ENCODE data around the gene PRSS27. TPM values are rescaled to one million over a fixed set of nuclear protein-coding genes. Genes with fewer than 3 reads are reported as not detected.

PRSS27 gene
- total RNA-seq: 2.8 to 4.3 TPM (median 3.1 TPM) in 3 replicates
- long read RNA-seq, partial matches to known transcripts: 0 of 4 reads
- long read RNA-seq, other reads (novel, unspliced or antisense): 0 of 4 reads

DNA sequence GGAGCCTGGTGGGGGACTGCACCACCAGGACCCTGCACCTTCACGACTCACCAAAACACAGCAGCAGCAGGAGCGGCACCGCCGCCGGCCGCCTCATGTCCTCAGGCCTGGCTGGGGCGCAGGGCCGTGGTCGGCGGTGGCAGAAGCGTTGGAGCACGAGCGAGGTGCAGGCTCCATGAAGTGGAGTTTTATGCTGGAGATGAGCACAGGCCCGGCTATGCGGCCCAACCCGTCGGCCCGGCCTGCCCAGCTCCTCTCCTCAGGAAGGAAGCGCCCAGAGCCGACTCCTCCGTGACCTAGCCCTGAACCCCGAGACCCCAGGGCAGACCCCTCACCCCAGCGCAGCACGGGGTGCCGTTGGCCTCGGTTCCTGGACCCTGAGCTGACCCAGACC lies at the start of gene PRSS27:
Gene PRSS27 (minus strand): TSS at position 161 of the 394 bp plus-strand sequence. CDS start 64 bp downstream, at position 97.
- peak within 1 kb of the TSS; percentile 49 for H3K27ac Mint-ChIP-seq (ENCODE audit: unreplicated experiment)
- H3K27me3 Mint-ChIP-seq (ENCODE audit: low read depth): peaks cover 3% of the 10 kb centered on the region
- TF ChIP-seq, protein P1, sequence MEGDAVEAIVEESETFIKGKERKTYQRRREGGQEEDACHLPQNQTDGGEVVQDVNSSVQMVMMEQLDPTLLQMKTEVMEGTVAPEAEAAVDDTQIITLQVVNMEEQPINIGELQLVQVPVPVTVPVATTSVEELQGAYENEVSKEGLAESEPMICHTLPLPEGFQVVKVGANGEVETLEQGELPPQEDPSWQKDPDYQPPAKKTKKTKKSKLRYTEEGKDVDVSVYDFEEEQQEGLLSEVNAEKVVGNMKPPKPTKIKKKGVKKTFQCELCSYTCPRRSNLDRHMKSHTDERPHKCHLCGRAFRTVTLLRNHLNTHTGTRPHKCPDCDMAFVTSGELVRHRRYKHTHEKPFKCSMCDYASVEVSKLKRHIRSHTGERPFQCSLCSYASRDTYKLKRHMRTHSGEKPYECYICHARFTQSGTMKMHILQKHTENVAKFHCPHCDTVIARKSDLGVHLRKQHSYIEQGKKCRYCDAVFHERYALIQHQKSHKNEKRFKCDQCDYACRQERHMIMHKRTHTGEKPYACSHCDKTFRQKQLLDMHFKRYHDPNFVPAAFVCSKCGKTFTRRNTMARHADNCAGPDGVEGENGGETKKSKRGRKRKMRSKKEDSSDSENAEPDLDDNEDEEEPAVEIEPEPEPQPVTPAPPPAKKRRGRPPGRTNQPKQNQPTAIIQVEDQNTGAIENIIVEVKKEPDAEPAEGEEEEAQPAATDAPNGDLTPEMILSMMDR (IDR thresholded peaks at IDR 0.05): no peak
- peaks cover 7% of the 10 kb centered on the region for H3K4me1 Mint-ChIP-seq (ENCODE audit: low read depth)
- peak; percentile 91 for DNase-seq (ENCODE audit: low spot score)
- H3K4me3 Mint-ChIP-seq (ENCODE audit: unreplicated experiment): peak within 1 kb of the TSS; percentile 76
- no peaks in the 10 kb centered on the region for H3K9me3 Mint-ChIP-seq (ENCODE audit: low read depth)
- no peaks in the 10 kb centered on the region for H3K36me3 Mint-ChIP-seq (ENCODE audit: low read depth)

DNA sequence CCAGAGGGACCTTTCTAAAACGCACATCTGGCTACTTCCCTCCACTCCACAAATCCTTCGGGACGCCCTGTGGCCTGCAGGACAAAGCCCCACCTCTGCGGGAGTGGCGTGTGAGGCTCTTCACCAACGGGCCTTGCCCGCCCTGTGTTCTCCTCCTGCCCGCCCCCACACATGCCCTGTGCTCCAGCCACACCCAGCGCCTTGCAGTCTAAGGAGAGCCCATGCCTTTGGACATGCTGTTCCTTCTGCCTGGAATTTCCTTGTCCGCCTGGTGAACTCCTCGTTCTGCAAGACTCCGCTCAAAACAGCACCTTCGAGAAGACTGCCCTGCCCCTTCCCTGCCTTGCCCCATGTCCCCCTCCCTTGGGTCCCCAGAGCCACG lies 49.6 kb upstream of the PRSS27 start:
- Mint-ChIP-seq H3K4me1 (ENCODE audit: low read depth) (peaks cover 18% of the 10 kb centered on the region), H3K27me3 (ENCODE audit: low read depth) (no peaks in the 10 kb centered on the region), H3K4me3 (ENCODE audit: unreplicated experiment) (no peak overlapping the region), H3K9me3 (ENCODE audit: low read depth) (no peaks in the 10 kb centered on the region), H3K27ac (ENCODE audit: unreplicated experiment) (peak overlapping the region; percentile 69), H3K36me3 (ENCODE audit: low read depth) (peaks cover 46% of the 10 kb centered on the region)
- TF ChIP-seq, protein P1 (IDR thresholded peaks at IDR 0.05): no peak
- peak; percentile 86 for DNase-seq (ENCODE audit: low spot score)

DNA sequence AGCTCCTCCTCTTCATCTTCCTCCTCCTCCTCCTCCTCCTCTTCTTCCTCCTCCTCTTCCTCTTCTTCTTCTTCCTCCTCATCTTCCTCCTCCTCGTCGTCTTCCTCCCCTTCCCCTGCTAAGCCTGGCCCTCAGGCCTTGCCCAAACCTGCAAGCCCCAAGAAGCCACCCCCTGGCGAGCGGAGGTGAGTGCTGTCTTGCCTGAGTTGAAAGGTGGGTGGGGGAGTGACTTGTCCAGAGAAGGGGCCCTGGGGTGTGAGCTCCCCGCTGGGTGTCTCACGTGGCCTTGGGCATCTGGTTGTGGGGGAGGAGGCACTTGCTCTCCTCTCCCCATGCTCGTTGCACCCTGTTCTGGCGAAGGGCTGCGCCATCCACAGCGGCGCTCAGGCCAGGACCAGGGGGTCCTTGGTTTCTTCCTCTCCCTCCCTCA lies 49.1 kb upstream of the PRSS27 start:
- no peaks in the 10 kb centered on the region for H3K9me3 Mint-ChIP-seq (ENCODE audit: low read depth)
- H3K4me1 Mint-ChIP-seq (ENCODE audit: low read depth): peaks cover 16% of the 10 kb centered on the region
- peaks cover 50% of the 10 kb centered on the region for H3K36me3 Mint-ChIP-seq (ENCODE audit: low read depth)
- H3K27ac Mint-ChIP-seq (ENCODE audit: unreplicated experiment): peak overlapping the region; percentile 69
- peak; percentile 59 for DNase-seq (ENCODE audit: low spot score)
- no peak overlapping the region for H3K4me3 Mint-ChIP-seq (ENCODE audit: unreplicated experiment)
- TF ChIP-seq, protein P1 (IDR thresholded peaks at IDR 0.05): no peak
- H3K27me3 Mint-ChIP-seq (ENCODE audit: low read depth): no peaks in the 10 kb centered on the region

DNA sequence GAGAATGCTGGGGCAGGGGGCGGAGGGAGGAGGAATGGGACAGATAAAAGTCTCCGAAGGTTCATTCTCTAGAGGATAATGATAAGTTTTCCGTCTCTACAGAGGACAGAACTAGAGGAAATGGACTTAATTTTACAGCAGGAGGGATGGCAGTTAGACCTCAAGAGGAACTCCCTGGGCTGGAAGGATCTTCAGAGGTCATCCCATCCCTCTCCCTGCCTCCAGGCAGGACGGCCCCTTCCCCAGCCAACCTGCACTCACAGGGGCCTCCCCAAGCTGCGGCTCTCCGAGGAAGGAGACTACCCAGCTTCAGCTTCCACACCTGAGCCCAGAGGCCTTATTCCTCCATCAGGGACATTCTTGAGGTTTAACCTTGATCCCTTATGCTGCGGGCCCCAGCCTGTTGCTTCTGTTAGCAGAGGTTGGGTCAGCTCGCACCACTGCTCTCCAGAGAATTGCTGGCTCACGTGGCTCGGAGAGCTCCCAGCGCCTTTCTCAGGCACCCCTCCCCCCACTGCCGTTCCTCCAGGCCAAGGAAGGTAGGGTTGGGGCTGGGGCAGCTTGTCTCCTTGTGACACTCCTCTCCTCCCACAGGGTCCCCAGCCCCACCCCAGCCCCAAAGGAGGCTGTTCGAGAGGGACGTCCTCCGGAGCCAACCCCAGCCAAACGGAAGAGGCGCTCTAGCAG lies 48.5 kb upstream of the PRSS27 start:
- Mint-ChIP-seq H3K27me3 (ENCODE audit: low read depth) (no peaks in the 10 kb centered on the region), H3K27ac (ENCODE audit: unreplicated experiment) (peak overlapping the region; percentile 54), H3K9me3 (ENCODE audit: low read depth) (no peaks in the 10 kb centered on the region), H3K4me3 (ENCODE audit: unreplicated experiment) (no peak overlapping the region), H3K4me1 (ENCODE audit: low read depth) (peaks cover 16% of the 10 kb centered on the region), H3K36me3 (ENCODE audit: low read depth) (peaks cover 56% of the 10 kb centered on the region)
- TF ChIP-seq, protein P1 (IDR thresholded peaks at IDR 0.05): no peak
- no peak for DNase-seq (ENCODE audit: low spot score)

DNA sequence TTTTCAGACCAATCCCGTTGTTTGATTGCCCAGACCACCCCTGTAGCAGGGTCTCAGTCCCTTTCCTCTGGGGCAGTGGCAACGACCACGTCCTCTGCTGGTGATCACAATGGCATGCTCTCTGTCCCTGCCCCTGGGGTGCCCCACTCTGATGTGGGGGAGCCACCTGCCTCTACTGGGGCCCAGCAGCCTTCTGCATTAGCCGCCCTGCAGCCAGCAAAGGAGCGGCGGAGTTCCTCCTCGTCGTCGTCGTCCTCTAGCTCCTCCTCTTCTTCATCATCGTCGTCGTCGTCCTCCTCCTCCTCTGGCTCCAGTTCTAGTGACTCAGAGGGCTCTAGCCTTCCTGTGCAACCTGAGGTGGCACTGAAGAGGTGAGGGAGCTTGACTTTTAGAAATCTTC lies 47.9 kb upstream of the PRSS27 start:
- DNase-seq (ENCODE audit: low spot score): no peak
- TF ChIP-seq, protein P1 (IDR thresholded peaks at IDR 0.05): no peak
- peaks cover 16% of the 10 kb centered on the region for H3K4me1 Mint-ChIP-seq (ENCODE audit: low read depth)
- no peaks in the 10 kb centered on the region for H3K27me3 Mint-ChIP-seq (ENCODE audit: low read depth)
- peaks cover 59% of the 10 kb centered on the region for H3K36me3 Mint-ChIP-seq (ENCODE audit: low read depth)
- no peak overlapping the region for H3K27ac Mint-ChIP-seq (ENCODE audit: unreplicated experiment)
- H3K9me3 Mint-ChIP-seq (ENCODE audit: low read depth): no peaks in the 10 kb centered on the region
- no peak overlapping the region for H3K4me3 Mint-ChIP-seq (ENCODE audit: unreplicated experiment)
